Hematopoietic multipotent progenitor cell (in vitro differentiated cells): ENCODE results near the gene ST3GAL5. TPM values are rescaled to one million over a fixed set of nuclear protein-coding genes. Genes with fewer than 3 reads are reported as not detected.
"Not testable (repeated sequence)": the region's sequence is repeated elsewhere in the genome, so short reads cannot be mapped to it uniquely, and the experiment has no call there.

Experiments
- DNase-seq, 3 donors: peaks; one replicate each; pipeline ENCODE4 v3.0.0-alpha.2; 2011 to 2015; ENCODE audit warnings: low read depth in 2 of 3, low spot score in 2 of 3
- total RNA-seq: library from RNA; depleted of rRNA; stranded (reverse); fragments of >200 nt; gene quantifications from one replicate; pipeline ENCODE4 v1.2.3, GENCODE V29; 2012

ST3GAL5 gene
- total RNA-seq, 1 donor: 4.0 TPM

DNA sequence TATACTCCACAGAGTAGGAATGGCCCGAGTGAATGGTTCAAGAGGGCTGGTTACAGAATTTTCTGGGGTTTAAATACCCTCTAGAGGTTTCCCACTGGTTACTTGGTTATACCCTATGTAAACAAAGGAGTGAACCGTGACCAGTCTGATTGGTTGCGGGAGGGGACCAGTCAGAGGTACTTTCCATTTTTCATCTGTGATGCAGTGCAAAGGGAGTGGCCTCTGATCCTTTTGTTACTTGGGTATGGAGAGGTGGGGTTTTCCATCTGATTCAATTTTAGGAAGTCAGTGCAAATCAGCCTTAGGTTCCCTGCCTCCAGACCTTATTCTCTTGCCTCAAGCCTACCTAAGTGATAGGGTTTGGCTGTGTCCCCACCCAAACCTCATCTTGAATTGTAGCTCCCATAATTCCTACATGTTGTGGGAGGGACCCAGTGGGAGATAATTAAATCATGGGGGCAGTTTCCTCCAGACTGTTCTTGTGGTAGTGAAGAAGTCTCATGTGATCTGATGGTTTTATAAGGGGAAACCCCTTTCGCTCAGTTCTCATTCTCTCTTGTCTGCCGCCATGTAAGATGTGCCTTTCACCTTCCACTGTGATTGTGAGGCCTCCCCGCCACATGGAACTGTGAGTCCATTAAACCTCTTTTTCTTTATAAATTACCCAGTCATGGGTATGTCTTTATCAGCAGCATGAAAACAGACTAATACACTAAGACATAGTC is 5.9 kb upstream of the ST3GAL5 start:
- DNase-seq: not testable (repeated sequence)

DNA sequence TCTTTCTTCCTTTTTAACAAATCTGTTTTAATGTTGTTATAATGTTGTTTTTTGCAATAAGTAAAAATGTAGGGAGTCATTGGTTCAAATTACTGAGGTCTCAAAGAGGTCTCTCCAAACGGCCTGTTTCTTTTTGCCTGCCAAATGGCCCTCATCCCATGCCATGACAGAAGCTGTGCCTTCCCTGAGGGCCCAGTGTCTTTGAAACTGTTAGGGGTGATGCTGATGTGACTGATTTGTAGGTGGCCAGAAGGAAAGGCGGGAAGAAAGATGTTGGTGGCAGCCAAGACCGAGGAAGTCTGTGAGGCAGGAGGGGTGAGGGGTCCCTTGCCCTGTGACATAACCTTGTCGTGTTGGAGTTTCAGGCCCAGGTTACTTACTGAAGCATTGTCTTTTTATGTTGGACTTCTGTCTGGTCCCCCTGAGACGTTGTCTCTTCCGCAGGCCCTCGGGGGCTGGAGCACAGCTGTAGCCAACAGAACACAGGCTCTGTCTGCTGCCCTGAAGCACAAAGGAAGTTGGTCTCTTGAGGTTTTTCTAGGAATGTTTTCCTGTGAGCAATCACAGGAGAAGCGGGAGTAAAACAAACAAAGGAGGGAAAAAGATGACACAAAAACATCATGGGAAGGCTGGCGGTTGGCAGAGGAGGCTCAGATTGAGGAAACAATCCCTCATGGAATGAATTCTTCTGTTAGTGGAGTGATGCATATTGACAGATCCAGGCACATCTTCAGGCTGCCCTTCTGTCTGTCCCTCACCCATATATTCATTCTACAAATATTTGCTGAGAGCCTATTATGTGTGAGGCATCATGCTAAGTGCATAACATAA is 4.9 kb upstream of the ST3GAL5 start:
- no peak for DNase-seq

DNA sequence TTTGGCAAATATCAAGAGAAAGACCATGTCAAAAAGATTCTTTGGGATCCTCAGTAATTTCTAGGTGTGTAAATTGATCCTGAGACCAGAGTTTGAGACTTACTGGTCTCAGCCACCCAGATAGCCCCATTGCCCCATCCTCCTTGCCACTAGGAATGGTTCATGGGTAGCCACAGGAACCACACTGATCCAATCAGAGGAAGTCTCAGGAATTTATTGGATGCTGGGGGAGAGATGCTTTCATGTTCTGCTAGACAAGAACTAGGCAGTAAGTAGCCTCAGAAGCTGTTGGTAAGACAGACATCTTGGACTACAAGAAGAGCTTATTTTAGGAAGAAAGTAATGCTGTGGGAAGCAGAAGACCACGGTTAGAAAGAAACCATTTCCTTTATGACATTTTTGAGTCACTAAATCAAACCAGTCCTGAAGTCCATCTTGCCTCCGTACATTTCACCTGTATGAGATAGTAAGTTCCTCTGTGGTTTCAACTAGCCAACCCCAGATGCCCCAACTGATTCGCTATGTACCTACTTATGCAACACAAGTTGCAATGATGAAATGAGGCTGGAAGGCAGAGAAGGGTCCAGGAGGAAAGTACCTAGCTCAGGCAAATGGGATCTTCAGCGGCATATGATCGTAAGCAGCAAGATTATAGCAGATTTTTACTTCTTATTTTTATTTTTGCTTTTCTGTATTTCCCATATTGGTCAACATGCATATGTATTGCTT is 3.6 kb upstream of the ST3GAL5 start:
- DNase-seq: no peak

DNA sequence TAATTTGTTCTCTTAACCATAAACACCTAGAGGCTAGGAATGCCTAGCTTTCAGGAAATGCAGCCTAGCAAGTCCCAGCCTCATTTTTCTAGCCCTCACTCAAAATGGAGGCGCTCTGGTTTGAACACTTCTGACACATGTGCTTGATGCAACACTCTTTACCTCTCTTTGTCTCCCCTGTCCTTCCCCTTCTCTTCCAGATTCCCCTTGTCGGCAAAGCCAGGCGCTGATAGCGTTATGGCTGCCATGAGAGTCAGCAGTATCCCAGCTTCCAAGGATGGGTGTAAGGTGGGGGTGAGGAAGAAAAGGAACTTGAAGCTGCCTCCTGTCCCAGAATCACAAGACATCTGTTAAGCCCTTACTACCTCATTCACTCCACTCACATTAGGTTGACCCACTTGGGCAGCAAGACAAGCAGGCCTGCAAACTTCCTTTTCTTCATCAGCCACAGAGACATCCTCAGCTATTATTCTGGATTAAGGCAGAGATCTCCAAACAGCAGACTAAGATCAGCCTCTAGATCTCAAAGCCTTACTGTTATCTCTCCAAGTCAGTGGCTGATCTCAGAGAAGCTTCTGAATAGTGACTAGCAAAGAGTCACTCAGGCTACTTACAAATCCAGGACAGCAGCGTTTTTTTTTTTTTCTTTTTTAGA is 1.9 kb upstream of the ST3GAL5 start:
- DNase-seq: peak in 1 of 3 donors; percentile 32

DNA sequence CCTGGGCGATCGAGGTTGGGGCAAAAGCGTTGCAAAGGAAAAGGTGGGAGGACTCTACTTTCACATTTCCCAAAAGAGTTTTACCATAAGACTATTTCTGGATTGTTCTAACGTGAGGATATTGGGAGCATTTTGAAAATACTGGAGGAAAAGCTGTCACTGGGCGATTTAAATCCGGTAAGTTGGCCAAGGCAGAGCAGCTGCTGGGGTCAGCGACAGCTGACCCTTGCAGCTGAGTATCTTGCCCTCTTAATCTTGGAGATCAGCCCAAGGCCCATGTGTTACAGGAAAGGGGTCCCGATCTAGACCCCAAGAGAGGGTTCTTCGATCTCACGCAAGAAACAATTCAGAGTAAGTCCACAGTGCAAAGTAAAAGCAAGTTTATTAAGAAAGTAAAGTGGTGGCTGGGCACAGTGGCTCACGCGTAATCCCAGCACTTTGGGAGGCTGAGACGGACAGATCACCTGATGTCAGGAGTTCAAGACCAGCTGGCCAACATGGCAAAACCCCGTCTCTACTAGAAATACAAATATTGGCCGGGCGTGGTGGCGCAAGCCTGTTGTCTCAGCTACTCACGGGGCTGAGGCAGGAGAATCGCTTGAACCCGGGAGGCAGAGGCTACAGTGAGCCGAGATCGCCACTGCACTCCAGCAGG is 964 bp upstream of the ST3GAL5 start:
- no peak for DNase-seq

DNA sequence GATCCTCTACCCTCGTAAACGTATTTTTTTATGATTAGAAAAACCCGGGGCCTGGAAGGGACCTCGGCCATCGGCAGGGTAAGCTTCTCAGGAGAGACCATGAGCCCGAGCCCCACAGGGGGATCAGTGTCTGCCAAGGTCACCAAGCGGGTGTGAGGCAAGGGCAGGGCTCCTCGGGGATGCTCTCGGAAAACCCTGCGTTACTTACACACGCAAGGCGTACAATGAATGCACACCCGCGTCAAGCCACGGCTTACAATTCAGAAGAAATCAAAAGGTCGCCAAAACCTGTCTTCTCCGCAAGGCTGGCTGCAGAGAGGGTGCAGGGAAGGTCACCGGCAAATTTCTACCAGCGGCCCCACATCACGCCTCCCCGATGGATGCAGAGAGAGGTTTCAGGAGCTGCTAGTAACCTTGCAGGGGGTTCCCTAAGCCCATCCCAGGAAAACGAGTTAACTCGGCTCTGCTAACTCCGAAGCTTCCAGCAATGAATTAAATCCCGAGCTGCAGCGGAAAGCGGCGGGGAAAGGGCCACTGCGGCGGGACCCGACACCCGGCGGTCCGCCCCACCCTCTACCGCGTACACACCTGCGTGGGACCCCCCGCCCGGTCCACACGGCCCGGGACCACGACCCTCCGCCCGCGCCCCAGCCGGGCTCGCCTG is 638 bp downstream of the ST3GAL5 start:
- DNase-seq: peak in 1 of 3 donors; percentile 23

DNA sequence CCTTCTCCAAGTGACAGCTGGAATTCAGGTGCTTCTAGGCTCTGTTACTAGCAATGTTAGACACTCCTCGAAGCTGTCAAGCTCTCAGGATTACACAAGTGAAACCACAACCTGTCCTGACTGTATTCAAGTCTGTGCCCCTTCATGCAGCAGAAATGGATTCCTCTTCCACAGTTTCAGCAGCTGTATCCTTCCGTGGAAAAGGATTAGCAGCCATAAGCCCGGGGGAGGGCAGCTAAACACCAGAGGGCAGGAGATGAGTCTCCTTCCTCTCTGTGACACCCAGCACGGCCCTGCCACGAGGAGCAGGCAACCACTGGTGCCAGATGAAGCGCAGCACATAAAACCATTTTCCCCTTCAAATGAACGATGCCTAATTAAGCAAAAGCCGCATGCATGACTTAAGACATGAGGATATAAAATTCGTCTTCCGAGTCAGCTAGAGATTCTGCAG is 1.2 kb downstream of the ST3GAL5 start:
- peak; percentile 25 to 50 (median 47) for DNase-seq

DNA sequence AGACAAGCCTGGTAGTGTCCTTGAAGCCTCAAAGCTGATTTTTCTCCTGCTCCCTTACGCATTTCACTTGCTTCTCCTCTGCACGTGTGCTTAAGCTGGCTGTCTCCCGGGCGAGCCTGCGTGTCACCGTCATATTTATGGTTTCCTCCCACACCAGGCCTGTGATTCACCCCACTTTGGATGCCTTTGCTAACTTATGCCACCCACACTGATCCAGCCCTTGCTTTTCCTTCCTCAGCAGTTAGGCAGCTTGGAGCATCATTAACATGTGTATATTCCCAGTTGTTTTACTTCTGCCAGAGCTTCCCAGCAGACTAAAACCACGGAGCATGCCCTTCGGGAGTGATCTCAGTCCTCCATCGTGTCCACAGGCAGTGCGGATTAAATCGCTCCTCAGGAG is 2.2 kb downstream of the ST3GAL5 start:
- peak in 2 of 3 donors; percentile 79 to 83 for DNase-seq

DNA sequence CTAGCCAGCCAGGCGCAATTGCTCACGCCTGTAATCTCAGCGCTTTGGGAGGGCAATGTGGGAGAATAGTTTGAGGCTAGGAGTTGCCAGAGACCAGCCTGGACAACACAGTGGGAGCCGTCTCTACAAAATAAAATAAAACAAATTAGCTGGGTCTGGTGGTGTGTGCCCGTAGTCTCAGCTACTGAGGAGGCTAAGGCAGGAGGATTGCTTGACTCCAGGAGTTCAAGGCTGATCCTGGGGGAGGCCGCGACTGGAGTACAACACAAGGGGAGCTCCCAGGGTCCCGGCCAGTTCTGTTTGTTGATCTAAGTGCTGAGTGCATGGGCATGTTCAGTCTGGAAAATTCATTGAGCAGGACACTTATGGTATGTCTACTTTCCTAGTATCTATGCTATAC is 2.6 kb downstream of the ST3GAL5 start:
- DNase-seq: no peak

DNA sequence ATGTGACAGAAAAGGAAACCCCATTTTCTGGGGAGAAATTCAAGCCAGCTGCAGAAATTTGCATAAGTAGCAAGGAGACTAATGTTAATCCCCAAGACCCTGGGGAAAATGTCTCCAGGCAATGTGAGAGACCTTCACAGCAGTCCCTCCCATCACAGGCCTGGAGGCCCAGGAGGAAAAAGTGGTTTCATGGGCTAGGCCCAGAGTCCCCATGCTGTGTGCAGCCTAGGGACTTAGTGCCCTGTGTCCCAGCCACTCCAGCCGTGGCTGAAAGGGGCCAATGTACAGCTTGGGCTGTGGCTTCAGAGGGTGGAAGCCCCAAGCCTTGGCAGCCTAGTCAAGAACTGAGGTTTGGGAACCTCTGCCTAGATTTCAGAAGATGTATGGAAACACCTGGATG is 7.0 kb downstream of the ST3GAL5 start:
- DNase-seq: not testable (repeated sequence)

DNA sequence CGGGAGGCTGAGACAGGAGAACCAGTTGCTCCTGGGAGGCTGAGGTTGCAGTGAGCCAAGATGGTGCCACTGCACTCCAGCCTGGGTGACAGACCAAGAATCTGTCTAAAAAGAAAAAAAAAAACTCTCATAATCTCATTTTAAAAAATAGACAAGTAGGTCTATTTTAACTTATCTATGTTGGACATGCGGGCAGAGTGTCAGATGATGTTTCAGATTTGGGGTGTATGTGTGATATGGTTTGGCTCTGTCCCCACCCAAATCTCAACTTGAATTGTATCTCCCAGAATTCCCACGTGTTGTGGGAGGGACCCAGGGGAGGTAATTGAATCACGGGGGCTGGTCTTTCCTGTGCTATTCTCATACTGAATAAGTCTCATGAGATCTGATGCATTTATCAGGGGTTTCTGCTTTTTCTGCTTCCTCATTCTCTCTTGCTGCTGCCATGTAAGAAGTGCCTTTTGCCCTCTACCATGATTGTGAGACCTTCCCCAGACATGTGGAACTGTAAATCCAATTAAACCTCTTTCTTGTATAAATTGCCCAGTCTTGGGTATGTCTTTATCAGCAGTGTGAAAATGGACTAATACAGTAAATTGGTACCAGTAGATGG is 8.0 kb downstream of the ST3GAL5 start:
- DNase-seq: not testable (repeated sequence)

DNA sequence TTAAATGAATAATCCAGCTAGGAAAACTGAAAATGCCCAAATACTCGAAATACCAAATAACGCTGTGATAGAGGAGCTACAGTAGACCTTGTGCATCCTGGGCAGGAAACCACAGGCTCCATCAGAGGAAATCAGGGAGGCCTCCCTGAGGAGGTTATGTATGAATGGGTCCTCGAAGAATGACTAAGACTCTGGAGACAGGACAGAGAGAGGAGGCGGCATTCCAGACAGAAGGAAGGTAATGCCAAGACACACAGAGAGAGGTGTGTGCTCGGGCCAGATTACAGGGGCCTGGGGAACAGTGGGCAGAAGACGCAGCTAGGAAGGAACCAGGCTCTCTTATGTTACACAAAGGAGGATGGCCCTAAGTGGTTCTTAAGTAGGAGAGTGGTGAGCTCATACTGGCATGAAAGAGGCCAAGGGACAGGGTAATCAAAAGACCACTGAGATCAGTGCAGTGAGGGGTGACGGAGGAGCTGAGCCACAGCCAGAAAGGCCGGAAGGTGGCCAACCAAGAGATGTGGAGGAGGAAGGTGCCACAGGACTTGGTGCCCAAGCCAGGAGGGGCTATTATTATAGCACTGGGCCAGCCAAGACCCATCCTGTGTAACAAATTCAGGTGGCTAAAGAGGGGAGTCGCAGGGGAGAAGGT is 9.9 kb downstream of the ST3GAL5 start:
- peak in 1 of 3 donors; percentile 32 for DNase-seq

DNA sequence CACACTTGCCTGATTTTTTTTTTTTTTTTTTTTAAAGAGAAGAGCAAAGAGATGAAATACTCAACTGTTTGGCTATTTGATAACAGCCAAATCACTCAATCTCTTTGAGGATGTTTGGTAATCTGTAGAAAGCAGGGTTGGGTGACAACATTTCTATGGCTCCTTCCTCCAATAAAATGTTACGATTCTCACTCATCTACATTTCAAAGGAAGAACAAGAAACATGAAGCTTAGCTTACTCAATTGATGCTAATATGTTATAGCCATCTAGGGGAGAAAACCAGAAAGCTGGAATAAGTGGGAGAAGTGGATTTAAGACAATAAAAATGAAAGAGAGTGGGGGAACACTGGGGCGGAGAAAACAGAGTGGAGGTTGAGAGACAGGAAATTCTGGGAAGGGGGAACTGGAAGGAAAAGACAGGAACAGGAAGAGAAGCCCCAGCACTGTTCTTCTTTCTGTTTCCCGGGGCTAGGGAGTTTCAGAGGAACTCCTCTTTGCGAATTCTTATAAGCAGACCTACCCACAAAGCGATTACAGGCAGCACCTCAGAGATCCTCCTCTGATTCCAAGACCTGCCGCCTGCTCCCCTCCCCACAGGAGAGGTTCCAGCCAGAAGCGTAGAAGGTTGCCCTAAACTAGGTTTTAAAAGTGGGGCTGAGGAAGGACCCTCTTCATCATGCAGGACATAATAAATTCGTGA is 13.3 kb downstream of the ST3GAL5 start:
- DNase-seq: no peak

DNA sequence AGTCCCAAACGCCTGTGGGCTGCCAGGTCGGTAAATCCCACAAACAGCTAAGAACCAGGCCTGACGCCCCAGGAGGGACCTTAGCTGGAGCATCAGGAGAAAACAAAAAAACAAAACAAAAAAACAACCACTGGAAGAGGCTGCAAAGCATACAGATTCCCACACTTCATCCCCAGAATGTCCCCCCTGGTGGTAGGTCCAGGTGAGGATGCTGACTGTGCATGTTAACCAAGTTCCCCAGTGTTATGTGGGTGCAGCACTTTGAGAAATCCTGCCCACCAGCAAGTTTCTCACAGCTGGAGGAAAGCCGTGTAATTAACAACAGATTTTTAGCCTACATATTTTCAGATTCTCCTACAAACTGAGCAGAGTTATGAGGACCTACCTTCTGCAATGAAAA is 15.1 kb downstream of the ST3GAL5 start:
- DNase-seq: peak in 1 of 3 donors; percentile 37

DNA sequence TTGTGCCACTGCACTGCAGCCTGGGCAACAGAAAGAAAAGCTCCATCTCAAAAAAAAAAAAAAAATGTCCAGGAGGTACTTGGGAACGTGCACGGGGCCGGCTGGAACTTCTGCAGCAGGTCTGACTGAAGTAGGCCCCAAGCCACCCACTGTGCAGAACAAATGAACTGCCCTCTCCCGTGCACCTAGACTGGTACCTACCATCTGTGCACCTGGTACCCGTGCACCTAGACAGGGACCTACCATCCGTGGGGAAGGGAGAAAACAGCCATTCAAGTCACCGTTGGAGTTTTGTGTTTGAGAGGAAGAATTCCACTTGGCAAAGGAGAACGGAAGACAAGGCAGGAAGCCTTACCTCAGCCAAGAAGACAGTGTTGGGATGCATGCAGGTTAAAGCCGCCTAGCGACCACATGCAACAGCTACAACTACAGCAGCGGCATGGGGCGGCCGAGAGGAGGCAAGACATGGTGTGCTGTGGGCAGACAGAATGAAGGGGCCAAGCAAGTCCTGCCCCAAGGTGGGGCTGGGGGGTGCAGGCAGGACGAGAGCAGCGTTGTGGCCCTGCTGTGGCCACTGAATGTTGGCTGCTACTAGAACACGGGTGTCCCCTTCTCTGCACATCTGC is 16.1 kb downstream of the ST3GAL5 start:
- no peak for DNase-seq

DNA sequence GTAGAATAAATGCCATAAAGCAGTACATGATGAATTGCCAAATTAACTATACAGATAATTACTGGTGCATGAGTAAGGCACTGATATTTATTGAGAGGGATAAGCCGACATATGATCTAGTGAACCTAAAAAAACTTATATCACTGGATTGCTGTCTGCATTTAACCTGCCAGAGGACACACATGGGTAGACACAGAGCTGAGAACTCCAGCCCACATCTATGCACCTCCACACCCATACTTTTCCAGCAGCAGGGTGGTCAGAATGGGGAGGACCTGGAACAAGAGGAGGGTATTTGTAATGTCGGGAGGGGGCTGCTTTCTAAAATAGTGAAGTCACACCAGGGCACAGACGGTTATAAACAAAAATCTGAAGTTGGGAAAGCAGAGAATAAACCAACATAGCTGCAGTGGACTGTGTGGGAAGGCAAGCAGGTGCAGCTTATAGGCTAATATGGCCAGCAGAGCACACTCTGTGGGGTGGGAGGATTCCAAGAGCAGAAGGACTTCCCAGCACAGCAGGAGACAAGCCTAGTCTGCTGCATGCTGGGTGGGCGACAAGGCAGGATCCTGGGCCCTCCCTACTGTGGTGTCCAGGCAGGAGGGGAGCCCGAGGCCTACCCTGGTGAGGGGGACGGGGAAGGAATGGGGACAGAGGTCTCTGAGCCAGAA is 17.2 kb downstream of the ST3GAL5 start:
- DNase-seq: no peak

DNA sequence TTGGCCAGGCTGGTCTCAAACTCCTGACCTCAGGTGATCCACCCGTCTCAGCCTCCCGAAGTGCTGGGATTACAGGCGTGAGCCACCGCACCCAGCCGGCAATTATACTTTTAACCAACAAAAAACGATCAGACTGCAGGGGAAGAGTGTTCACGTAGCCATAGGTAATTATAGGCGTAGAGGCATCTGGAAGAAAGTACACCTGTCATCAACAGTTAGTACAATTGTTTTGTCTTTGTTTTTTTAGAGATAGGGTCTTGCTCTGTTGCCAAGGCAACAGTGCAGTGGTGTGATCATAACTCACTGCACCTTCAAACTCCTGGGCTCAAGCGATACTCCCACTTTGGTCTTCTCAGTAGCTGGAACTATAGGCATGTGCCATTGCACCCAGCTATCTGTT is 20.0 kb downstream of the ST3GAL5 start:
- DNase-seq: no peak
